ENCODE results near the gene PEX14. TPM values are rescaled to one million over a fixed set of nuclear protein-coding genes. Genes with fewer than 3 reads are reported as not detected.

The PEX14 gene
- total and polyA plus RNA-seq, 2 donors (not counting 3 experiments of a cell fraction or from before 2014, with no cell fraction given) = 19.5 to 26.5 TPM

DNA sequence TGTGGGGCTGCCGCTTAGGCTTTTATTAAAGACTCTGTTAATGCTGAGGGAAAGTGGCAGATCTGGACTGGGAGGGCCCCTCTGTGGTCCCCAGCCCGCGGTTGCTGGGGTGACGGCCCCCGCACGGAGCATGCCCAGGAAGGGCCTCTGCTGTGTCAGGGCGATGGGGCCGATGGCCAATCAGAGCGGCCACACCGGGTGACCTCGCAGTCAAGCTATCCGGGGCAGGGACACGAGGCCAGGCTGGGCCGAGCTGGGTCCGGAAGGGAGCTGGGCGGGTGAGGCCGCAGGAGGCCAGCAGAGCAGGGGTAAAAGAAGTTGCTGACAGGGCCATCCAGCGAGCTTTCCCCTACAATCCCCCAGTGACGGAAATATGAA is 176.6 kb downstream of the PEX14 start:
- BruUV-seq (replicated peaks) = no TSS peak
- Histone ChIP-seq H3K36me3 (ENCODE audit: control insufficient read depth in 2 of 2, extremely low read depth in 1 of 2, insufficient read depth in 2 of 2, low read length in 2 of 2) (no peaks in the 10 kb centered on the region), H3K27me3 (ENCODE audit: control insufficient read depth in 2 of 2, insufficient read depth in 2 of 2, low read length in 2 of 2) (no peaks in the 10 kb centered on the region), H3K4me2 (ENCODE audit: insufficient read depth, low read length) (no peak overlapping the region), H4K20me1 (replicated peaks; ENCODE audit: control insufficient read depth, extremely low read depth, insufficient read depth, low read length) (no peaks in the 10 kb centered on the region), H3K4me3 (replicated peaks in 1 of 3; ENCODE audit: insufficient read depth in 1 of 3, low read depth in 1 of 3, low read length in 3 of 3) (no peak overlapping the region), H3K9me3 (replicated peaks; ENCODE audit: control insufficient read depth, insufficient read depth, low read length) (no peaks in the 10 kb centered on the region), H3K4me1 (ENCODE audit: control insufficient read depth, extremely low read depth, insufficient read depth, low read length) (peaks cover 2% of the 10 kb centered on the region), H2AFZ (ENCODE audit: low read depth, low read length) (peak overlapping the region; percentile 20), H3K27ac (ENCODE audit: insufficient read depth, low read depth, low read length) (no peak overlapping the region), H3K9ac (replicated peaks; ENCODE audit: extremely low read depth, insufficient read depth, low read length) (no peak overlapping the region), H3K9me1 (replicated peaks; ENCODE audit: control insufficient read depth, extremely low read depth, insufficient read depth, low read length) (no peaks in the 10 kb centered on the region), H3K79me2 (ENCODE audit: control insufficient read depth, insufficient read depth, low read length) (no peaks in the 10 kb centered on the region)
- intact Hi-C loops (cut with micrococcal nuclease) (no loop called here), dilution Hi-C loops (cut with MboI; ENCODE audit: extremely low pct_ligation_motif_present, low sequenced_read_pairs) (no loop called here)
- no peak for TF ChIP-seq FOS (IDR thresholded peaks at IDR 0.05; ENCODE audit: borderline replicate concordance, insufficient read depth, low read length)
- TF ChIP-seq POLR2A (IDR thresholded peaks at IDR 0.05; ENCODE audit: low read depth, low read length) = no peak
- TF ChIP-seq EZH2 (IDR thresholded peaks at IDR 0.05; ENCODE audit: borderline replicate concordance, low read depth, low read length, severe bottlenecking) = no peak
- TF ChIP-seq GATA2 (IDR thresholded peaks at IDR 0.05; ENCODE audit: insufficient read depth, insufficient read length, low read depth, low read length) = no peak
- TF ChIP-seq, protein P1, sequence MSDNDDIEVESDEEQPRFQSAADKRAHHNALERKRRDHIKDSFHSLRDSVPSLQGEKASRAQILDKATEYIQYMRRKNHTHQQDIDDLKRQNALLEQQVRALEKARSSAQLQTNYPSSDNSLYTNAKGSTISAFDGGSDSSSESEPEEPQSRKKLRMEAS (IDR thresholded peaks at IDR 0.05; ENCODE audit: insufficient read depth, insufficient read length) = no peak
- TF ChIP-seq POLR2AphosphoS5 (IDR thresholded peaks at IDR 0.05; ENCODE audit: insufficient read depth, low read depth, low read length) = no peak
- TF ChIP-seq MYC (IDR thresholded peaks at IDR 0.05; ENCODE audit: low read depth, low read length) = no peak
- no peak for TF ChIP-seq JUN (IDR thresholded peaks at IDR 0.05; ENCODE audit: borderline replicate concordance, insufficient read depth, insufficient read length, low read depth)
- TF ChIP-seq, protein P2, sequence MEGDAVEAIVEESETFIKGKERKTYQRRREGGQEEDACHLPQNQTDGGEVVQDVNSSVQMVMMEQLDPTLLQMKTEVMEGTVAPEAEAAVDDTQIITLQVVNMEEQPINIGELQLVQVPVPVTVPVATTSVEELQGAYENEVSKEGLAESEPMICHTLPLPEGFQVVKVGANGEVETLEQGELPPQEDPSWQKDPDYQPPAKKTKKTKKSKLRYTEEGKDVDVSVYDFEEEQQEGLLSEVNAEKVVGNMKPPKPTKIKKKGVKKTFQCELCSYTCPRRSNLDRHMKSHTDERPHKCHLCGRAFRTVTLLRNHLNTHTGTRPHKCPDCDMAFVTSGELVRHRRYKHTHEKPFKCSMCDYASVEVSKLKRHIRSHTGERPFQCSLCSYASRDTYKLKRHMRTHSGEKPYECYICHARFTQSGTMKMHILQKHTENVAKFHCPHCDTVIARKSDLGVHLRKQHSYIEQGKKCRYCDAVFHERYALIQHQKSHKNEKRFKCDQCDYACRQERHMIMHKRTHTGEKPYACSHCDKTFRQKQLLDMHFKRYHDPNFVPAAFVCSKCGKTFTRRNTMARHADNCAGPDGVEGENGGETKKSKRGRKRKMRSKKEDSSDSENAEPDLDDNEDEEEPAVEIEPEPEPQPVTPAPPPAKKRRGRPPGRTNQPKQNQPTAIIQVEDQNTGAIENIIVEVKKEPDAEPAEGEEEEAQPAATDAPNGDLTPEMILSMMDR (IDR thresholded peaks at IDR 0.05; ENCODE audit: extremely low read depth in 1 of 2, insufficient read depth in 1 of 2, low read depth in 1 of 2, low read length in 2 of 2) = no peak
- DNase-seq (ENCODE audit: low read depth, low spot score) (no peak), FAIRE-seq (no peak)
- ChIA-PET POLR2A (no interaction called here), CTCF (interaction anchor here (0.9 kb wide), 1 partner anchor 11 kb away, joined by 3 read pairs; no protein-coding TSS in a partner anchor)

Measured in endothelial cell of umbilical vein (primary cell).